Measurements from ENCODE around the gene ZNF277. TPM values are rescaled to one million over a fixed set of nuclear protein-coding genes. Genes with fewer than 3 reads are reported as not detected.

ZNF277 gene
- total RNA-seq, 6 experiments from 2014 or later, result 11.2 to 20.9 (median 13.1) TPM

- Histone ChIP-seq H3K27me3 (no peaks in the 10 kb centered on the region), H3K9me3 (no peaks in the 10 kb centered on the region), H3K4me1 (peaks cover 0 to 33% (median 16%) of the 10 kb centered on the region in 4 donors), H3K4me3 (no peak overlapping the region), H3K27ac (no peak overlapping the region), H3K36me3 (no peaks in the 10 kb centered on the region)
- WGBS (ENCODE audit: insufficient coverage, low coverage, low lambda C conversion rate, missing lambda C conversion rate), result 80% methylated on average over 6 of the region's 6 CpGs
- DNase-seq (no peak), ATAC-seq (no peak)
- TF ChIP-seq CTCF (IDR thresholded peaks at IDR 0.05) (no peak), POLR2A (IDR thresholded peaks at IDR 0.05) (no peak)
- intact Hi-C loops (cut with DNase I), result loop anchor here in 1 of 2 donors (10.0 kb wide), 1 partner anchor 53 kb away; no protein-coding TSS in a partner anchor
These were observed 9.2 kb upstream of the ZNF277 start for GRCh38 chr7:112197322-112197721.

- Histone ChIP-seq H3K4me1 (peaks cover 0 to 41% (median 19%) of the 10 kb centered on the region in 4 donors), H3K27me3 (no peaks in the 10 kb centered on the region), H3K9me3 (no peaks in the 10 kb centered on the region), H3K4me3 (no peak overlapping the region), H3K27ac (no peak overlapping the region), H3K36me3 (no peaks in the 10 kb centered on the region)
- DNase-seq, result no peak
- ATAC-seq, result peak in 3 of 4 donors; percentile 43 to 66 (median 52)
- intact Hi-C loops (cut with DNase I), result loop anchor here in 1 of 2 donors (10.0 kb wide), 1 partner anchor 54 kb away; no protein-coding TSS in a partner anchor
- 46% methylated on average over 2 of the region's 2 CpGs for WGBS (ENCODE audit: insufficient coverage, low coverage, low lambda C conversion rate, missing lambda C conversion rate)
- TF ChIP-seq POLR2A (IDR thresholded peaks at IDR 0.05) (no peak), CTCF (IDR thresholded peaks at IDR 0.05) (no peak)
These were observed 7.3 kb upstream of the ZNF277 start for GRCh38 chr7:112199035-112199655.

GRCh38 chr7:112199672-112200071, 6.8 kb upstream of the ZNF277 start:
- no peak for DNase-seq
- intact Hi-C loops (cut with DNase I), result loop anchor here in 1 of 2 donors (10.0 kb wide), 1 partner anchor 55 kb away; no protein-coding TSS in a partner anchor
- H3K4me1 ChIP-seq, result peaks cover 0 to 40% (median 17%) of the 10 kb centered on the region in 4 donors

GRCh38 chr7:112201411-112201810, 5.1 kb upstream of the ZNF277 start:
- no peak overlapping the region for H3K4me3 ChIP-seq
- WGBS (ENCODE audit: insufficient coverage, low coverage, low lambda C conversion rate, missing lambda C conversion rate), result 88% methylated on average over 6 of the region's 6 CpGs
- peaks cover 0 to 33% (median 15%) of the 10 kb centered on the region in 4 donors for H3K4me1 ChIP-seq
- no peaks in the 10 kb centered on the region for H3K9me3 ChIP-seq
- no peak for DNase-seq
- intact Hi-C loops (cut with DNase I), result no loop called here
- no peak for ATAC-seq
- H3K27me3 ChIP-seq, result no peaks in the 10 kb centered on the region
- TF ChIP-seq CTCF (IDR thresholded peaks at IDR 0.05) (no peak), POLR2A (IDR thresholded peaks at IDR 0.05) (no peak)
- no peak overlapping the region for H3K27ac ChIP-seq
- no peaks in the 10 kb centered on the region for H3K36me3 ChIP-seq

More at GRCh38 chr7:112199672-112200071, 6.8 kb upstream of the ZNF277 start:
- ATAC-seq, result no peak
- 82% methylated on average over 1 of the region's 1 CpG for WGBS (ENCODE audit: insufficient coverage, low coverage, low lambda C conversion rate, missing lambda C conversion rate)
- no peak for TF ChIP-seq CTCF (IDR thresholded peaks at IDR 0.05)
- TF ChIP-seq POLR2A (IDR thresholded peaks at IDR 0.05), result no peak
- H3K9me3 ChIP-seq, result no peaks in the 10 kb centered on the region
- no peaks in the 10 kb centered on the region for H3K36me3 ChIP-seq
- H3K27me3 ChIP-seq, result no peaks in the 10 kb centered on the region
- no peak overlapping the region for H3K4me3 ChIP-seq
- no peak overlapping the region for H3K27ac ChIP-seq
